D721Med (cell line): Measurements from ENCODE around the gene NUP214.

Experiments used
- DNase-seq: peaks from one replicate; pipeline ENCODE4 v3.0.0; 2011; ENCODE audit warnings: low spot score; ENCODE audit not compliant: insufficient read length
- FAIRE-seq: peaks from 2 replicates; lab custom pipeline; 2011; peaks lifted over from hg19 to GRCh38; lab: Jason Lieb, UNC
- CTCF ChIP-seq: IDR thresholded peaks from 2 replicates; pipeline ENCODE4 v1.5.1; 2012; ENCODE audit warnings: mild to moderate bottlenecking, control low read depth; ENCODE audit not compliant: insufficient read depth; ENCODE audit errors: missing control alignments

The NUP214 gene

GRCh38 chr9:131092548-131093440 is 32.6 kb upstream of the NUP214 start:
- FAIRE-seq (no peak), DNase-seq (no peak)
- TF ChIP-seq CTCF, result no peak

GRCh38 chr9:131094015-131094414 is 31.4 kb upstream of the NUP214 start:
- DNase-seq (no peak), FAIRE-seq (no peak)
- TF ChIP-seq CTCF, result no peak

- FAIRE-seq (no peak), DNase-seq (no peak)
- TF ChIP-seq CTCF, result no peak
These were observed 30.8 kb upstream of the NUP214 start for GRCh38 chr9:131094622-131095021.

GRCh38 chr9:131095666-131096268 is 29.6 kb upstream of the NUP214 start:
- DNase-seq (no peak), FAIRE-seq (no peak)
- TF ChIP-seq CTCF, result no peak

GRCh38 chr9:131096269-131097125 is 28.9 kb upstream of the NUP214 start, which contains the start of gene AIF1L:
Gene AIF1L (plus strand): TSS chr9:131096531. CDS start chr9:131096630, 99 bp downstream.
- TF ChIP-seq CTCF, result no peak
- DNase-seq (peak; percentile 85), FAIRE-seq (no peak)

- no peak for FAIRE-seq
- no peak for TF ChIP-seq CTCF
- DNase-seq, result no peak
These were observed 28.0 kb upstream of the NUP214 start for GRCh38 chr9:131097126-131097947.
